Fibroblast of mammary gland (primary cell): ENCODE data around the gene C1orf115.

Experiments
- DNase-seq: peaks from one replicate; pipeline ENCODE4 v3.0.0-alpha.2; 2010; ENCODE audit warnings: low read depth
- H3K4me3 ChIP-seq: 2 replicates; pipeline ENCODE4 v1.5.1; 2011; ENCODE audit warnings: low read depth, mild to moderate bottlenecking, low read length, moderate library complexity; ENCODE audit not compliant: control insufficient read depth
- TF ChIP-seq, protein P1 (sequence below): conservative IDR thresholded peaks from 2 replicates; pipeline ENCODE4 v1.5.1; 2011; ENCODE audit warnings: low read depth, low read length, inconsistent platforms; ENCODE audit not compliant: control insufficient read depth, insufficient read depth

C1orf115 gene

DNA sequence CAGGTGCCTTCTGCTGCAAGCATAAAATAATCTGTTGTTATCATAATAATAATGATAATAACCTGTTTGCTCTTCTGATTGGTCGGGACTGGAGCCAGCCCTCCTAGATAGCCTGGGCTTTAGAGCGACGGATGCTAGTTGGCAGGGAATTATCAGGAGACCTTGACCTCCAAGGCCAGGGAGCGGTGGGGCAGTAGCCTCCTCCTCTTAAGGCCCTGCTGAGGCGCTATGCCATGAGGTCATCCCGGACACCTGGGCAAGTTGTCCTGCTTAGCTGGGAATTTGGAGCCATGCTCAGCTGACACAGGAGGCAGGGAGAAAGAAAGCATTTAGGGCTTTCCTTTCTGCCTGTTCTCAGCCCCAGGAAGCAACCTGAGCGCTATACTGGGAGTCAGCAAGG lies 15.6 kb downstream of the C1orf115 start:
- TF ChIP-seq, protein P1, sequence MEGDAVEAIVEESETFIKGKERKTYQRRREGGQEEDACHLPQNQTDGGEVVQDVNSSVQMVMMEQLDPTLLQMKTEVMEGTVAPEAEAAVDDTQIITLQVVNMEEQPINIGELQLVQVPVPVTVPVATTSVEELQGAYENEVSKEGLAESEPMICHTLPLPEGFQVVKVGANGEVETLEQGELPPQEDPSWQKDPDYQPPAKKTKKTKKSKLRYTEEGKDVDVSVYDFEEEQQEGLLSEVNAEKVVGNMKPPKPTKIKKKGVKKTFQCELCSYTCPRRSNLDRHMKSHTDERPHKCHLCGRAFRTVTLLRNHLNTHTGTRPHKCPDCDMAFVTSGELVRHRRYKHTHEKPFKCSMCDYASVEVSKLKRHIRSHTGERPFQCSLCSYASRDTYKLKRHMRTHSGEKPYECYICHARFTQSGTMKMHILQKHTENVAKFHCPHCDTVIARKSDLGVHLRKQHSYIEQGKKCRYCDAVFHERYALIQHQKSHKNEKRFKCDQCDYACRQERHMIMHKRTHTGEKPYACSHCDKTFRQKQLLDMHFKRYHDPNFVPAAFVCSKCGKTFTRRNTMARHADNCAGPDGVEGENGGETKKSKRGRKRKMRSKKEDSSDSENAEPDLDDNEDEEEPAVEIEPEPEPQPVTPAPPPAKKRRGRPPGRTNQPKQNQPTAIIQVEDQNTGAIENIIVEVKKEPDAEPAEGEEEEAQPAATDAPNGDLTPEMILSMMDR, result no peak
- H3K4me3 ChIP-seq, result no peak overlapping the region
- no peak for DNase-seq

DNA sequence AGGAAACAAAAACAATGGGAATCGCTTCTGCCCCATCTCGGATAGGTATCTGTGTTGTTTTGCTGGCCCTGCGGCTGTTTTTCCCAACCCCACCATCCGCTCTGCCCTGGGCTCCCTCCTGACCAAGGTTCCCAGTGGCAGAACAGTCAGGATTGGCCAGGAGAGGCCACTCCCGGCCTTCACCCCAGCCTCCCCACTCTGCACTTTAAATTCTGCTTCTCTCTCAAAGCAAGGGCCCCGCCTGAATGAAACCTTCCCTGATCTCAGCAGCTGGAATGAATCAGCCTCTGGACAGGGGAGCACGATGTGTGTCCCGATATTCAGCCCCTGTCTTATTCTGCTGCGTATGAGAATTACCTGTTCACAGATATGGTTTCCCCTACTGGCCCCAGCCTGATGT lies 16.3 kb downstream of the C1orf115 start:
- no peak overlapping the region for H3K4me3 ChIP-seq
- TF ChIP-seq, protein P1, result no peak
- DNase-seq, result no peak

DNA sequence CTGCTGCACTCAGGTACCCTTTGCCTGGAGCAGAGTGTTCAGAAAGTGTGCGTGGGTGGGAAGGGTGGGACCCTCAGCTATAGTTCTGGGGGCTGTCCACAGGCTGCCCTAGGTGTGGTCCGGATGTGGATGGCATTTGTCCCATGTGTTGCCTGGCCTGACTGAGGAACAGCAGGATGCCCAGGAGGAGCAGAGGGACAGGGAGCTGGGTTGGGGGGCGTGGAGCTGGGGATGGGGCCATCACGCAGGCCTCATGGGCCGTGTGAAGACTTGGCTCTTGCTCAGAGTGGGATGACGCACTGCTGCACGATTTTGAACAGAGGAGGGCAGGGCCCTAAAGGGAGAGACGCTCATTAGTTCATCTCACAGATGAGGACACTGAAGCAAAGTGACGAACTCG lies 17.0 kb downstream of the C1orf115 start:
- DNase-seq, result no peak
- no peak overlapping the region for H3K4me3 ChIP-seq
- TF ChIP-seq, protein P1, result no peak

DNA sequence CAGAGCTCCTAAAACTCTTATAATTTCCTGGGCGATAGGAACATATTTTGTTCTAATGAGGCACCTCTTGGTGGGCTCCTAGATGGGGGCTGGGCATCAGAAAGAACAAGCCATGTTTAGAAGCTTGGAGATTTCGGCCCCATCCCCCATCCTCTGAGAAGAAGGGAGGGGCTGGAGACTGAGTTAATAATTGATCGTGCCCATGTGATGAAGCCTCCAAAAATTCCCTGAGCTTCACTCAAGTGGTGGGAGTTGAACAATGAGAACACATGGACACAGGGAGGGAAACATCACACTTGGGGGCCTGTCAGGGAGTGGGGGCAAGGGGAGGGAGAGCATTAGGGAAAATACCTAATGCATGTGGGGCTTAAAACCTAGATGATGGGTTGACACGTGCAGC lies 18.1 kb downstream of the C1orf115 start:
- TF ChIP-seq, protein P1, result no peak
- DNase-seq, result no peak

DNA sequence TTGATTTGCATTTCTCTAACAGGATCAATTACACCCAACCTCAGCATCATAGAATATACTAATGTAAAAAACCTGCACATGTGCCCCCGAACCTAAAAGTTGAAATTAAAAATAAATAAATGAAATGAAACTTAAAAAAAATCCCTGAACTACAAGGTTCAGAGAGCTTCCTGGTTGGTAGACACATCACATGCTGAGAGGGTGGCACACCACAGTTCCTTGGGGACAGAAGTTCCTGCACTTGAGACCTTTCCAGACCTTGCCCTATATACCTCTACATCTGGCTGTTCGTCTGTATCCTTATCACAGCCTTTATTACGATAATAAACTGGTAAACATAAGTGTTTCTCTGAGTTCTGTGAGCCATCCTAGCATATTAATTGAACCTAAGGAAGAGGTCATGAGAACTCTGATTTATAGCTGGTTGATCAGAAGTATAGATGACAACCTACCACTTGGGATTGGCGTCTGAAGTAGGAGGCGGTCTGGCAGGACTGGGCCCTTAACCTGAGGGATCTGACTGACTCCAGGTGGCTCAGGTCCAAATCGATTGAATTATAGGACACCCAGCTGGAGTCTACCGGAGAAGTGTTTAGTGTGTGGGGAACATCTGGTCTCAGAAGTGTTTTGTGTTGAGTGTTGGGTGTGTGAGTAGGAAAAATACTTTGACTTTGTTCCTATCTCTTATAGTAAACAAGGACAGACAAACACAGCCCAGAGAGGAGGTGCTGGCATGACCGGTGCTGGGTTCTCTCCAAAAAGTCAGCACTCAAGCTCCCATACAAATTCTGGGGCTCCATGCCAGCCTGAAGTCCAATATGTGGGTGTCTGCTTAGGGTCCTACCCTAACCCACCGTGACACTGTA lies 19.0 kb downstream of the C1orf115 start:
- TF ChIP-seq, protein P1, result no peak
- no peak overlapping the region for H3K4me3 ChIP-seq
- no peak for DNase-seq

More for the DNA sequence above, 18.1 kb downstream of the C1orf115 start:
- no peak overlapping the region for H3K4me3 ChIP-seq

DNA sequence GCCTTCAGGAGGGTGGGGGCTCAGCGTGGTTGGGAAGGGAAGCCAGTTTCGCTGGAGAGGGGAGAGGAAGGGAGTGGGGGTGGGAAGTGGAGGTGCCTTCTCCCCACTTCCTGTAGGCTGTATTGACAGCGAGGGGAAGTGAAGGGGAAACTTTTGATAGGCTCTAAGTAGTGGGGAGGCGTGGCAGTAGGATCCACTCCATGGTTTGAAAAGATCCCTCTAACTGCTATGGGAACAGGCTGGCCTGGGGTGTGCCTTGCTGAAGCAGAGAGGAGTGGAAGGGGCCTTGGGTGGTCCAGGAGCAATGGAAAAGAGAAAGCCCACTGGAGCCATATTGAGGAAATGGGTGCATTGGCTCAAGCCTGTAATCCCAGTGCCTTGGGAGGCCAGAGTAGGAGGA lies 20.2 kb downstream of the C1orf115 start:
- TF ChIP-seq, protein P1, result no peak
- no peak overlapping the region for H3K4me3 ChIP-seq
- DNase-seq, result no peak
